B cell (primary cell): ENCODE data around the gene APLF. TPM values are rescaled to one million over a fixed set of nuclear protein-coding genes. Genes with fewer than 3 reads are reported as not detected.

Experiments
- ATAC-seq: fragments of 200-7000 bp; cut with Tn5 transposase; one replicate; pipeline ENCODE4 v1.10.0; 2021; ENCODE audit warnings: low read depth, mild to moderate bottlenecking, moderate number of reproducible peaks, moderate library complexity
- CTCF ChIA-PET: fragments of 350-600 bp; sonication (Branson Sonifier 250); formaldehyde crosslinking; loops from one replicate; lab custom pipeline; 2021; ENCODE audit warnings: antibody characterized with exemption, inconsistent platforms; lab: Charles Lee
- POLR2A ChIA-PET: fragments of 350-600 bp; sonication (Branson Sonifier 250); formaldehyde crosslinking; loops from one replicate; lab custom pipeline; 2021; ENCODE audit warnings: antibody characterized with exemption; lab: Charles Lee
- DNase-seq: peaks from one replicate; pipeline ENCODE4 v3.0.0; 2013
- H2AFZ ChIP-seq: 2 replicates; pipeline ENCODE4 v1.6.1; 2012; ENCODE audit warnings: mild to moderate bottlenecking, low read depth, low read length; ENCODE audit not compliant: insufficient read depth, poor library complexity, severe bottlenecking
- H3K27ac ChIP-seq, 2 donors: 1 replicate in 1 of 2; 2 replicates in 1 of 2; pipeline ENCODE4 v1.5.1; 2012 to 2013; ENCODE audit warnings: low read length in 2 of 2, mild to moderate bottlenecking in 2 of 2, moderate library complexity in 1 of 2
- H3K27me3 ChIP-seq, 4 experiments: fragments of 200-600 bp in 1 of 4; sonication (generic) in 1 of 4; replicated peaks in 1 of 4; 1 replicate in 2 of 4; 2 replicates in 2 of 4; pipeline versions ENCODE4 v1.6.1 to v1.7.0; 2013 to 2016; ENCODE audit warnings: low read length in 3 of 4, mild to moderate bottlenecking in 2 of 4, mixed read lengths in 1 of 4, moderate library complexity in 1 of 4; ENCODE audit not compliant: insufficient read depth in 4 of 4, control insufficient read depth in 3 of 4; ENCODE audit errors: control extremely low read depth in 1 of 4
- H3K36me3 ChIP-seq, 2 experiments: replicated peaks in 1 of 2; 1 replicate in 1 of 2; 2 replicates in 1 of 2; pipeline versions ENCODE4 v1.6.1 to v1.7.1; 2013; ENCODE audit warnings: low read length in 1 of 2; ENCODE audit not compliant: insufficient read depth in 2 of 2, control insufficient read depth in 1 of 2; ENCODE audit errors: control extremely low read depth in 1 of 2, extremely low read depth in 1 of 2
- H3K4me1 ChIP-seq, 2 donors: fragments of 200-600 bp in 1 of 2; sonication (generic) in 1 of 2; 1 replicate in 1 of 2; 2 replicates in 1 of 2; pipeline versions ENCODE4 v1.5.1 to v1.6.1; 2013 to 2017; ENCODE audit warnings: low read length in 2 of 2; ENCODE audit not compliant: control insufficient read depth in 2 of 2, insufficient read depth in 2 of 2
- H3K4me2 ChIP-seq: replicated peaks from 2 replicates; pipeline ENCODE3; 2012; ENCODE audit warnings: mild to moderate bottlenecking, low read depth, low read length; ENCODE audit not compliant: poor library complexity, severe bottlenecking
- H3K4me3 ChIP-seq, 5 experiments: fragments of 200-600 bp in 1 of 5; sonication (generic) in 1 of 5; 1 replicate in 3 of 5; 2 replicates in 2 of 5; pipeline versions ENCODE4 v1.5.1 to v1.7.0; 2011 to 2016; ENCODE audit warnings: low read length in 4 of 5, mild to moderate bottlenecking in 4 of 5, low read depth in 2 of 5, control low read depth in 1 of 5, moderate library complexity in 1 of 5; ENCODE audit not compliant: insufficient read depth in 1 of 5; ENCODE audit errors: control extremely low read depth in 1 of 5, extremely low read depth in 1 of 5
- H3K79me2 ChIP-seq: fragments of 200-600 bp; sonication (generic); one replicate; pipeline ENCODE4 v1.6.0; 2016; ENCODE audit warnings: low read length; ENCODE audit not compliant: control insufficient read depth, insufficient read depth
- H3K9ac ChIP-seq: fragments of 200-600 bp; sonication (generic); 2 replicates; pipeline ENCODE4 v1.6.1; 2017; ENCODE audit warnings: mild to moderate bottlenecking, low read length, moderate library complexity
- H3K9me3 ChIP-seq, 3 donors: one replicate each; pipeline versions ENCODE4 v1.6.1 to v1.7.1; 2013; ENCODE audit warnings: low read length in 2 of 3; ENCODE audit not compliant: control insufficient read depth in 2 of 3, insufficient read depth in 1 of 3; ENCODE audit errors: control extremely low read depth in 1 of 3
- H4K20me1 ChIP-seq: 2 replicates; pipeline ENCODE4 v1.6.0; 2012; ENCODE audit warnings: mild to moderate bottlenecking, low read length; ENCODE audit not compliant: insufficient read depth, control insufficient read depth, poor library complexity, severe bottlenecking
- H3K27ac Mint-ChIP-seq: one replicate; pipeline ENCODE4 v1.8.0; 2021; ENCODE audit warnings: mixed read lengths
- H3K27me3 Mint-ChIP-seq: one replicate; pipeline ENCODE4 v1.8.0; 2021; ENCODE audit warnings: mixed read lengths
- H3K4me1 Mint-ChIP-seq: one replicate; pipeline ENCODE4 v1.8.0; 2021; ENCODE audit warnings: mixed read lengths
- H3K4me3 Mint-ChIP-seq: one replicate; pipeline ENCODE4 v1.8.0; 2021; ENCODE audit warnings: mixed read lengths
- H3K9me3 Mint-ChIP-seq: one replicate; pipeline ENCODE4 v1.8.0; 2022; ENCODE audit warnings: mixed read lengths; ENCODE audit not compliant: insufficient read depth
- CTCF ChIP-seq: fragments of 200-600 bp; IDR thresholded peaks from one replicate; pipeline ENCODE4 v1.8.0; 2022; ENCODE audit warnings: antibody characterized with exemption, mild to moderate bottlenecking
- EZH2 ChIP-seq: IDR thresholded peaks from 2 replicates; pipeline ENCODE4 v1.6.1; 2012; ENCODE audit warnings: borderline replicate concordance, low read depth, mild to moderate bottlenecking, moderate library complexity, low read length; ENCODE audit not compliant: insufficient read depth, poor library complexity, severe bottlenecking
- WGBS: methylation state at CpG from one replicate; pipeline ENCODE4 v1.1.5; 2013; ENCODE audit warnings: missing lambda C conversion rate; ENCODE audit not compliant: insufficient coverage; 5-methylcytosine and 5-hydroxymethylcytosine counted together
- intact Hi-C: fragments of 100-400 bp; cut with micrococcal nuclease; formaldehyde crosslinking; loops from one replicate; pipeline ENCODE4 v1.10.0; 2022
- polyA plus RNA-seq: library from polyadenylated mRNA; depleted of rRNA; stranded (reverse); fragments of >200 nt; gene quantifications from 2 replicates; pipeline ENCODE4 v1.2.3, GENCODE V29; 2012
- total RNA-seq, 2 donors: library from RNA; stranded (reverse); fragments of 120-200 nt in 1 of 2; gene quantifications; 1 replicate in 1 of 2; 2 replicates in 1 of 2; pipeline versions ENCODE4 v1.2.3 to v1.2.4, GENCODE V29; 2013 to 2022

The APLF gene
- total and polyA plus RNA-seq, 2 donors (not counting 1 experiment from before 2014, with no cell fraction given): 1.3 to 6.3 TPM

- intact Hi-C loops: loop anchor here (10.0 kb wide), 1 partner anchor 57 kb away; no protein-coding TSS in a partner anchor
- H3K27me3 Mint-ChIP-seq: no peaks in the 10 kb centered on the region
- no peak overlapping the region for H3K4me2 ChIP-seq
Measured at GRCh38 chr2:68561372-68561771, 94.0 kb downstream of the APLF start.

GRCh38 chr2:68562934-68563333 lies 95.5 kb downstream of the APLF start:
- H3K4me1 Mint-ChIP-seq: no peaks in the 10 kb centered on the region
- TF ChIP-seq CTCF (no peak), EZH2 (no peak)
- no peaks in the 10 kb centered on the region for H3K9me3 Mint-ChIP-seq
- no peak overlapping the region for H3K4me2 ChIP-seq
- H3K79me2 ChIP-seq: no peaks in the 10 kb centered on the region
- no peaks in the 10 kb centered on the region for H3K9me3 ChIP-seq
- H2AFZ ChIP-seq: no peak overlapping the region
- WGBS: no CpG with 5 or more reads among the region's 2 CpGs
- ChIA-PET POLR2A (no interaction called here), CTCF (no interaction called here)
- no peaks in the 10 kb centered on the region for H3K27me3 ChIP-seq
- intact Hi-C loops: loop anchor here (10.0 kb wide), 1 partner anchor 58 kb away; no protein-coding TSS in a partner anchor
- no peak for DNase-seq
- H3K4me3 Mint-ChIP-seq: no peak overlapping the region
- H3K27me3 Mint-ChIP-seq: no peaks in the 10 kb centered on the region
- no peaks in the 10 kb centered on the region for H3K36me3 ChIP-seq
- no peak overlapping the region for H3K4me3 ChIP-seq
- H3K9ac ChIP-seq: no peak overlapping the region
- no peaks in the 10 kb centered on the region for H4K20me1 ChIP-seq
- no peak for ATAC-seq
- H3K4me1 ChIP-seq: no peaks in the 10 kb centered on the region
- no peak overlapping the region for H3K27ac Mint-ChIP-seq
- H3K27ac ChIP-seq: no peak overlapping the region

More at GRCh38 chr2:68561372-68561771, 94.0 kb downstream of the APLF start:
- ATAC-seq (no peak), DNase-seq (no peak)
- CTCF ChIA-PET: no interaction called here
- Histone ChIP-seq H4K20me1 (no peaks in the 10 kb centered on the region), H2AFZ (no peak overlapping the region), H3K9ac (no peak overlapping the region), H3K4me3 (no peak overlapping the region), H3K36me3 (no peaks in the 10 kb centered on the region), H3K4me1 (no peaks in the 10 kb centered on the region), H3K9me3 (no peaks in the 10 kb centered on the region), H3K79me2 (no peaks in the 10 kb centered on the region), H3K27me3 (no peaks in the 10 kb centered on the region), H3K27ac (no peak overlapping the region)
- H3K4me1 Mint-ChIP-seq: no peaks in the 10 kb centered on the region
- TF ChIP-seq EZH2 (no peak), CTCF (no peak)
- H3K9me3 Mint-ChIP-seq: no peaks in the 10 kb centered on the region
- H3K4me3 Mint-ChIP-seq: no peak overlapping the region
- POLR2A ChIA-PET: no interaction called here
- WGBS: 71% methylated on average over 2 of the region's 3 CpGs
- H3K27ac Mint-ChIP-seq: no peak overlapping the region
